ENCODE data around the gene IFIT2. TPM values are rescaled to one million over a fixed set of nuclear protein-coding genes. Genes with fewer than 3 reads are reported as not detected.

IFIT2 gene
- total and polyA plus RNA-seq, 3 experiments from 2014 or later, result 1.3 to 7.1 (median 1.5) TPM

GRCh38 chr10:89271532-89271931, 30.3 kb upstream of the IFIT2 start:
- Mint-ChIP-seq H3K9me3 (no peaks in the 10 kb centered on the region), H3K27ac (no peak overlapping the region), H3K4me1 (no peaks in the 10 kb centered on the region), H3K36me3 (peaks cover 0 to 4% (median 0%) of the 10 kb centered on the region in 3 donors), H3K27me3 (peaks cover 12 to 31% of the 10 kb centered on the region in 2 donors), H3K4me3 (no peak overlapping the region)
- no peak overlapping the region for H3K4me3 ChIP-seq (ENCODE audit: low read length)
- H3K4me1 ChIP-seq (ENCODE audit: insufficient read depth, low read length), result no peaks in the 10 kb centered on the region
- H3K36me3 ChIP-seq (ENCODE audit: insufficient read depth, low read length), result no peaks in the 10 kb centered on the region
- no peaks in the 10 kb centered on the region for H3K9me3 ChIP-seq (ENCODE audit: low read length)
- DNase-seq, result no peak
- no peak overlapping the region for H3K27ac ChIP-seq (ENCODE audit: low read depth, low read length)
- H3K27me3 ChIP-seq (ENCODE audit: insufficient read depth, low read length, poor library complexity, severe bottlenecking), result no peaks in the 10 kb centered on the region
- ChIA-PET CTCF (no interaction called here), POLR2A (no interaction called here)

GRCh38 chr10:89273680-89274079, 28.2 kb upstream of the IFIT2 start:
- DNase-seq, result no peak
- ChIA-PET POLR2A (no interaction called here), CTCF (interaction anchor here (0.9 kb wide), 1 partner anchor 94 kb away, joined by 3 read pairs; no protein-coding TSS in a partner anchor)
- Histone ChIP-seq H3K4me3 (ENCODE audit: low read length) (no peak overlapping the region), H3K4me1 (ENCODE audit: insufficient read depth, low read length) (no peaks in the 10 kb centered on the region), H3K27me3 (ENCODE audit: insufficient read depth, low read length, poor library complexity, severe bottlenecking) (no peaks in the 10 kb centered on the region), H3K27ac (ENCODE audit: low read depth, low read length) (no peak overlapping the region), H3K9me3 (ENCODE audit: low read length) (no peaks in the 10 kb centered on the region), H3K36me3 (ENCODE audit: insufficient read depth, low read length) (no peaks in the 10 kb centered on the region)
- H3K9me3 Mint-ChIP-seq, result no peaks in the 10 kb centered on the region
- H3K27me3 Mint-ChIP-seq, result peaks cover 12 to 36% of the 10 kb centered on the region in 2 donors
- H3K27ac Mint-ChIP-seq, result no peak overlapping the region
- H3K4me3 Mint-ChIP-seq, result no peak overlapping the region
- peaks cover 0 to 4% (median 0%) of the 10 kb centered on the region in 3 donors for H3K36me3 Mint-ChIP-seq
- H3K4me1 Mint-ChIP-seq, result no peaks in the 10 kb centered on the region

GRCh38 chr10:89274928-89275327, 26.9 kb upstream of the IFIT2 start:
- H3K36me3 Mint-ChIP-seq, result peaks cover 0 to 4% (median 0%) of the 10 kb centered on the region in 3 donors
- H3K4me3 Mint-ChIP-seq, result no peak overlapping the region
- H3K4me1 Mint-ChIP-seq, result no peaks in the 10 kb centered on the region
- peaks cover 12 to 36% of the 10 kb centered on the region in 2 donors for H3K27me3 Mint-ChIP-seq
- Histone ChIP-seq H3K4me3 (ENCODE audit: low read length) (no peak overlapping the region), H3K9me3 (ENCODE audit: low read length) (no peaks in the 10 kb centered on the region), H3K4me1 (ENCODE audit: insufficient read depth, low read length) (no peaks in the 10 kb centered on the region), H3K27ac (ENCODE audit: low read depth, low read length) (no peak overlapping the region), H3K27me3 (ENCODE audit: insufficient read depth, low read length, poor library complexity, severe bottlenecking) (no peaks in the 10 kb centered on the region), H3K36me3 (ENCODE audit: insufficient read depth, low read length) (no peaks in the 10 kb centered on the region)
- no peak overlapping the region for H3K27ac Mint-ChIP-seq
- no peaks in the 10 kb centered on the region for H3K9me3 Mint-ChIP-seq
- CTCF ChIA-PET, result interaction anchor here (1.0 kb wide), 1 partner anchor 94 kb away, joined by 3 read pairs; no protein-coding TSS in a partner anchor
- POLR2A ChIA-PET, result no interaction called here
- no peak for DNase-seq

GRCh38 chr10:89275383-89275782, 26.5 kb upstream of the IFIT2 start:
- Histone ChIP-seq H3K36me3 (ENCODE audit: insufficient read depth, low read length) (no peaks in the 10 kb centered on the region), H3K27ac (ENCODE audit: low read depth, low read length) (no peak overlapping the region), H3K4me1 (ENCODE audit: insufficient read depth, low read length) (no peaks in the 10 kb centered on the region), H3K27me3 (ENCODE audit: insufficient read depth, low read length, poor library complexity, severe bottlenecking) (no peaks in the 10 kb centered on the region), H3K4me3 (ENCODE audit: low read length) (no peak overlapping the region), H3K9me3 (ENCODE audit: low read length) (no peaks in the 10 kb centered on the region)
- Mint-ChIP-seq H3K9me3 (no peaks in the 10 kb centered on the region), H3K36me3 (peaks cover 0 to 4% (median 0%) of the 10 kb centered on the region in 3 donors), H3K27ac (no peak overlapping the region), H3K4me1 (no peaks in the 10 kb centered on the region), H3K4me3 (no peak overlapping the region), H3K27me3 (peaks cover 12 to 36% of the 10 kb centered on the region in 2 donors)
- ChIA-PET POLR2A (no interaction called here), CTCF (interaction anchor here (1.0 kb wide), 1 partner anchor 94 kb away, joined by 3 read pairs; no protein-coding TSS in a partner anchor)
- DNase-seq, result no peak

DNA sequence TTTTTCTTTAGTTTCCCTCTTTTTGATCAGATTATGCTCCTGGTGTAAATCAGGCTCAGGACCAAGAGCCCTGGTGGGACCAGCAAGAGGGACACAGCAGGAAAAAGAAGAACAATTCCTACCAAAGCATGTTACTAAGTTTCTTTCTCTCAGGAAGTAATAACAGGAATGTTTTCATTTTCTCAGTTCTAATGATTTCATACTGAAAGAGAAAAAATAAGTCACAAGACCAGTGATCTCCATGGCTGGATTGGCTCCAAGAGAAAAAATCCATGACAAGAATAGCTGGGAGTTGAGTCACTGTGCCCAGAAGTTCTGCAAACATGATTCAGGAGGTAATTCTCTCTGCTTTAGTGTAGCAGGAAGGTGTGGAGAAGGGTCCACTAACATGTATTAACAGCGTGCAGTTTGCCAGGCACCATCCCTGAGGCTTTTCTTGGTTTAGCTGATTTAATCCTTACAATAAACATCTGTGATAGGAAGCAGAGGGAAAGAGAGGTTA, 23.8 kb upstream of the IFIT2 start:
- Histone ChIP-seq H3K4me1 (ENCODE audit: insufficient read depth, low read length) (no peaks in the 10 kb centered on the region), H3K9me3 (ENCODE audit: low read length) (no peaks in the 10 kb centered on the region), H3K36me3 (ENCODE audit: insufficient read depth, low read length) (no peaks in the 10 kb centered on the region), H3K27ac (ENCODE audit: low read depth, low read length) (no peak overlapping the region), H3K4me3 (ENCODE audit: low read length) (no peak overlapping the region), H3K27me3 (ENCODE audit: insufficient read depth, low read length, poor library complexity, severe bottlenecking) (no peaks in the 10 kb centered on the region)
- Mint-ChIP-seq H3K4me1 (no peaks in the 10 kb centered on the region), H3K36me3 (no peaks in the 10 kb centered on the region), H3K27ac (no peak overlapping the region), H3K27me3 (peaks cover 6 to 23% of the 10 kb centered on the region in 2 donors), H3K9me3 (no peaks in the 10 kb centered on the region), H3K4me3 (no peak overlapping the region)
- CTCF ChIA-PET, result no interaction called here
- no peak for DNase-seq
- POLR2A ChIA-PET, result no interaction called here

- no peaks in the 10 kb centered on the region for H3K27me3 ChIP-seq (ENCODE audit: insufficient read depth, low read length, poor library complexity, severe bottlenecking)
- H3K4me1 Mint-ChIP-seq, result no peaks in the 10 kb centered on the region
- no peak overlapping the region for H3K4me3 ChIP-seq (ENCODE audit: low read length)
- no peak for DNase-seq
- no peak overlapping the region for H3K4me3 Mint-ChIP-seq
- H3K9me3 ChIP-seq (ENCODE audit: low read length), result no peaks in the 10 kb centered on the region
- H3K36me3 ChIP-seq (ENCODE audit: insufficient read depth, low read length), result no peaks in the 10 kb centered on the region
- H3K4me1 ChIP-seq (ENCODE audit: insufficient read depth, low read length), result no peaks in the 10 kb centered on the region
- ChIA-PET POLR2A (no interaction called here), CTCF (no interaction called here)
- H3K27ac ChIP-seq (ENCODE audit: low read depth, low read length), result no peak overlapping the region
- H3K9me3 Mint-ChIP-seq, result no peaks in the 10 kb centered on the region
- no peaks in the 10 kb centered on the region for H3K36me3 Mint-ChIP-seq
- peaks cover 6 to 21% of the 10 kb centered on the region in 2 donors for H3K27me3 Mint-ChIP-seq
- no peak overlapping the region for H3K27ac Mint-ChIP-seq
These were observed 22.9 kb upstream of the IFIT2 start for GRCh38 chr10:89278900-89279392.

DNA sequence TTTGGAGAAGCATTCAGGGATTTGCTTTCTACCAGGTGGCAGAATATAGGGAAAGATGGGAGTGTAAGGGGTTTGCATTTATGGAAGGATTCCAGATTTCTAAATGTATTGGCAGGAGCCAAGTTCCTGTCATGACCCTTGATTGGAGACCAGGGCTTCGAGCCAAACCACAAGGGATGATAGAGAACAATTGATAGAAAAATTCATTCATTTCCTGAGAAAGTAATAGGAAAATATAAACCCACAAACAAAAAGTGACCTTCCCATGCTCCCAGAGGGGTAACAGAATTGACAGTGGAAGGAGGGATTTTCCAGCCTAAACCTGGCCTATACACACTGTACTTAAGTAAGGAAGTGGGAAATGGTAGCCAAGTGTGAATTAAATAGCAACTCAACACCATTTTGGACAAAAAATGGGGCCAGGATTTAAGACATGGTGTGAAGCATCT, 22.4 kb upstream of the IFIT2 start:
- H3K27me3 Mint-ChIP-seq, result peaks cover 6 to 21% of the 10 kb centered on the region in 2 donors
- CTCF ChIA-PET, result no interaction called here
- no peaks in the 10 kb centered on the region for H3K9me3 ChIP-seq (ENCODE audit: low read length)

GRCh38 chr10:89280508-89280907, 21.3 kb upstream of the IFIT2 start:
- Histone ChIP-seq H3K27ac (ENCODE audit: low read depth, low read length) (no peak overlapping the region), H3K27me3 (ENCODE audit: insufficient read depth, low read length, poor library complexity, severe bottlenecking) (no peaks in the 10 kb centered on the region), H3K36me3 (ENCODE audit: insufficient read depth, low read length) (no peaks in the 10 kb centered on the region), H3K9me3 (ENCODE audit: low read length) (no peaks in the 10 kb centered on the region), H3K4me3 (ENCODE audit: low read length) (no peak overlapping the region), H3K4me1 (ENCODE audit: insufficient read depth, low read length) (no peaks in the 10 kb centered on the region)
- no peak overlapping the region for H3K4me3 Mint-ChIP-seq
- H3K4me1 Mint-ChIP-seq, result no peaks in the 10 kb centered on the region
- H3K36me3 Mint-ChIP-seq, result no peaks in the 10 kb centered on the region
- H3K9me3 Mint-ChIP-seq, result no peaks in the 10 kb centered on the region
- CTCF ChIA-PET, result no interaction called here
- POLR2A ChIA-PET, result no interaction called here
- H3K27ac Mint-ChIP-seq, result no peak overlapping the region
- DNase-seq, result no peak
- H3K27me3 Mint-ChIP-seq, result peaks cover 0 to 12% of the 10 kb centered on the region in 2 donors

More for the DNA sequence above, 22.4 kb upstream of the IFIT2 start:
- no peaks in the 10 kb centered on the region for H3K36me3 Mint-ChIP-seq
- H3K36me3 ChIP-seq (ENCODE audit: insufficient read depth, low read length), result no peaks in the 10 kb centered on the region
- no peaks in the 10 kb centered on the region for H3K4me1 Mint-ChIP-seq
- DNase-seq, result no peak
- no peaks in the 10 kb centered on the region for H3K9me3 Mint-ChIP-seq
- H3K4me1 ChIP-seq (ENCODE audit: insufficient read depth, low read length), result no peaks in the 10 kb centered on the region
- POLR2A ChIA-PET, result no interaction called here
- H3K4me3 Mint-ChIP-seq, result no peak overlapping the region
- no peak overlapping the region for H3K4me3 ChIP-seq (ENCODE audit: low read length)
- no peaks in the 10 kb centered on the region for H3K27me3 ChIP-seq (ENCODE audit: insufficient read depth, low read length, poor library complexity, severe bottlenecking)
- H3K27ac ChIP-seq (ENCODE audit: low read depth, low read length), result no peak overlapping the region
- no peak overlapping the region for H3K27ac Mint-ChIP-seq

Data from CD8-positive, alpha-beta memory T cell (primary cell).